Transverse colon (tissue), 4 donors: ENCODE measurements around the gene P2RX6. TPM values are rescaled to one million over a fixed set of nuclear protein-coding genes. Genes with fewer than 3 reads are reported as not detected.

Experiments used
- DNase-seq: peaks from one replicate; pipeline ENCODE4 v3.0.0-alpha.2; 2019
- H3K27ac ChIP-seq, 4 donors: fragments of 200-600 bp; sonication (generic); 2 replicates each; pipeline ENCODE4 v1.5.1; 2016 to 2018; ENCODE audit warnings: inconsistent platforms in 4 of 4
- H3K27me3 ChIP-seq: fragments of 200-600 bp; sonication (generic); 2 replicates; pipeline ENCODE4 v1.5.1; 2017; ENCODE audit warnings: inconsistent platforms
- H3K36me3 ChIP-seq, 4 donors: fragments of 200-600 bp; sonication (generic); 2 replicates each; pipeline ENCODE4 v1.5.1; 2017 to 2019; ENCODE audit warnings: inconsistent platforms in 4 of 4
- H3K4me1 ChIP-seq, 4 donors: fragments of 200-600 bp; sonication (generic); 2 replicates each; pipeline ENCODE4 v1.5.1; 2017 to 2020; ENCODE audit warnings: inconsistent platforms in 4 of 4
- H3K4me3 ChIP-seq, 4 donors: fragments of 200-600 bp; sonication (generic); 1 replicate in 1 of 4; 2 replicates in 3 of 4; pipeline versions ENCODE4 v1.5.1 to v1.6.1; 2017 to 2019; ENCODE audit warnings: inconsistent platforms in 4 of 4
- H3K9me3 ChIP-seq, 2 donors: fragments of 200-600 bp; sonication (generic); 2 replicates each; pipeline ENCODE4 v1.5.1; 2017 to 2019; ENCODE audit warnings: inconsistent platforms in 2 of 2
- CTCF ChIP-seq, 5 experiments: fragments of 200-600 bp in 3 of 5; fragments of 450-650 bp in 2 of 5; sonication (generic) in 3 of 5; IDR thresholded peaks; 1 replicate in 2 of 5; 2 replicates in 3 of 5; pipeline ENCODE4 v1.5.1; 2016 to 2017; ENCODE audit warnings: antibody characterized with exemption in 5 of 5, inconsistent platforms in 3 of 5, mild to moderate bottlenecking in 2 of 5, moderate library complexity in 1 of 5
- EP300 ChIP-seq: sonication (generic); formaldehyde crosslinking; IDR thresholded peaks from one replicate; pipeline ENCODE4 v1.6.1; 2017; ENCODE audit warnings: antibody characterized with exemption, low read depth
- POLR2A ChIP-seq: fragments of 450-650 bp; IDR thresholded peaks from one replicate; pipeline ENCODE4 v1.6.1; 2016; ENCODE audit warnings: antibody characterized with exemption, mild to moderate bottlenecking, moderate library complexity
- POLR2AphosphoS5 ChIP-seq, 3 donors: sonication (generic); formaldehyde crosslinking; IDR thresholded peaks; one replicate each; pipeline ENCODE4 v1.6.1; 2016; ENCODE audit warnings: antibody characterized with exemption in 3 of 3
- WGBS, 2 donors: methylation state at CpG; one replicate each; pipeline ENCODE4 v1.1.5; 2018; ENCODE audit warnings: low coverage in 1 of 2; 5-methylcytosine and 5-hydroxymethylcytosine counted together
- in situ Hi-C, 4 donors: fragments of 200-750 bp; cut with MboI; loops; one replicate each; pipeline versions ENCODE4 v1.15.0 to v1.15.1; 2017; ENCODE audit warnings: low sequenced_read_pairs in 3 of 4, low pct_ligation_motif_present in 1 of 4, low pct_unique_long_range_greater_than_20kb in 1 of 4
- intact Hi-C: fragments of 100-400 bp; cut with DNase I; formaldehyde crosslinking; loops from one replicate; pipeline ENCODE4 v1.15.1; 2023; ENCODE audit warnings: low total_unique reads
- total RNA-seq, 4 donors: library from RNA; depleted of rRNA; stranded (reverse); fragments of >200 nt; gene quantifications; one replicate each; pipeline ENCODE4 v1.1.0, GENCODE V29; 2016

Gene P2RX6
- total RNA-seq, 4 donors from 2014 or later, result 0.40 to 1.7 (median 0.82) TPM; not detected in 1

- H3K27me3 ChIP-seq, result no peaks in the 10 kb centered on the region
- DNase-seq, result no peak
- no peak overlapping the region for H3K4me3 ChIP-seq
- no peaks in the 10 kb centered on the region for H3K9me3 ChIP-seq
- peaks cover under 1 to 16% (median 9%) of the 10 kb centered on the region in 4 donors for H3K4me1 ChIP-seq
- intact Hi-C loops, result no loop called here
- TF ChIP-seq POLR2A, result no peak
- no peak for TF ChIP-seq CTCF (IDR thresholded peaks at IDR 0.05)
- TF ChIP-seq EP300, result no peak
- no peak for TF ChIP-seq POLR2AphosphoS5 (IDR thresholded peaks at IDR 0.05)
- no peak overlapping the region for H3K27ac ChIP-seq
- H3K36me3 ChIP-seq, result no peaks in the 10 kb centered on the region
- in situ Hi-C loops, result no loop called here
- 79% methylated on average over 14 of the region's 14 CpGs; no CpG with 5 or more reads in 1 of the 2 donors for WGBS, 2 donors
Measured at GRCh38 chr22:20975541-20976290, 39.2 kb upstream of the P2RX6 start.

GRCh38 chr22:20976291-20976877 lies 38.6 kb upstream of the P2RX6 start:
- intact Hi-C loops, result no loop called here
- no peak overlapping the region for H3K4me3 ChIP-seq
- no peak for TF ChIP-seq CTCF (IDR thresholded peaks at IDR 0.05)
- TF ChIP-seq POLR2A, result no peak
- TF ChIP-seq EP300, result no peak
- TF ChIP-seq POLR2AphosphoS5 (IDR thresholded peaks at IDR 0.05), result no peak

GRCh38 chr22:20977019-20977418 lies 37.9 kb upstream of the P2RX6 start:
- WGBS, 2 donors, result 92% methylated on average over 9 of the region's 11 CpGs; no CpG with 5 or more reads in 1 of the 2 donors
- H3K27me3 ChIP-seq, result no peaks in the 10 kb centered on the region
- intact Hi-C loops (no loop called here), in situ Hi-C loops (no loop called here)
- TF ChIP-seq CTCF (IDR thresholded peaks at IDR 0.05) (no peak), POLR2AphosphoS5 (IDR thresholded peaks at IDR 0.05) (no peak), EP300 (no peak), POLR2A (no peak)
- peaks cover 8 to 26% (median 18%) of the 10 kb centered on the region in 4 donors for H3K4me1 ChIP-seq
- no peaks in the 10 kb centered on the region for H3K9me3 ChIP-seq
- no peak overlapping the region for H3K27ac ChIP-seq
- H3K4me3 ChIP-seq, result no peak overlapping the region
- H3K36me3 ChIP-seq, result no peaks in the 10 kb centered on the region
- DNase-seq, result no peak

More at GRCh38 chr22:20976291-20976877, 38.6 kb upstream of the P2RX6 start:
- DNase-seq, result no peak
- H3K27me3 ChIP-seq, result no peaks in the 10 kb centered on the region
- H3K36me3 ChIP-seq, result no peaks in the 10 kb centered on the region
- in situ Hi-C loops, result no loop called here
- H3K9me3 ChIP-seq, result no peaks in the 10 kb centered on the region
- 86 to 89% methylated on average over 8 to 24 of the region's 24 CpGs for WGBS, 2 donors
- H3K27ac ChIP-seq, result no peak overlapping the region
- peaks cover 7 to 22% (median 15%) of the 10 kb centered on the region in 4 donors for H3K4me1 ChIP-seq

GRCh38 chr22:20977516-20978170 lies 37.3 kb upstream of the P2RX6 start:
- H3K4me3 ChIP-seq, result no peak overlapping the region
- in situ Hi-C loops, result no loop called here
- intact Hi-C loops, result no loop called here
- no peaks in the 10 kb centered on the region for H3K36me3 ChIP-seq
- no peak for DNase-seq
- H3K27me3 ChIP-seq, result no peaks in the 10 kb centered on the region
- peaks cover 8 to 26% (median 19%) of the 10 kb centered on the region in 4 donors for H3K4me1 ChIP-seq
- TF ChIP-seq CTCF (IDR thresholded peaks at IDR 0.05) (no peak), POLR2A (no peak), POLR2AphosphoS5 (IDR thresholded peaks at IDR 0.05) (no peak), EP300 (no peak)
- no peak overlapping the region for H3K27ac ChIP-seq
- H3K9me3 ChIP-seq, result no peaks in the 10 kb centered on the region
- 84 to 100% methylated on average over 2 to 17 of the region's 17 CpGs for WGBS, 2 donors
